SK-N-MC (cell line): ENCODE results near the gene UGT1A10.

Experiments
- EZH2 ChIP-seq: fragments of 200-600 bp; sonication (generic); IDR thresholded peaks from one replicate; pipeline ENCODE4 v1.6.1; 2017; ENCODE audit warnings: antibody characterized with exemption
- FOXP2 ChIP-seq: optimal IDR thresholded peaks from 2 replicates; pipeline ENCODE3; 2011; ENCODE audit warnings: mild to moderate bottlenecking, moderate library complexity; ENCODE audit not compliant: insufficient read depth; ENCODE audit errors: extremely low read length, control extremely low read depth
- POLR2AphosphoS5 ChIP-seq: IDR thresholded peaks from 2 replicates; pipeline ENCODE4 v1.6.1; 2012; ENCODE audit warnings: mild to moderate bottlenecking, low read depth, low read length, borderline replicate concordance

- TF ChIP-seq EZH2 (no peak), POLR2AphosphoS5 (no peak), FOXP2 (no peak)
Observed at GRCh38 chr2:233820774-233821105, 184.5 kb downstream of the UGT1A10 start.
